ENCODE measurements around the gene PAPOLG.
"Not testable (repeated sequence)": the region's sequence is repeated elsewhere in the genome, so short reads cannot be mapped to it uniquely, and the experiment has no call there.

Gene PAPOLG

GRCh38 chr2:60823694-60824305 lies 67.7 kb downstream of the PAPOLG start:
- DNase-seq (ENCODE audit: low spot score): no peak

- DNase-seq (ENCODE audit: low spot score): no peak
These were observed 69.6 kb downstream of the PAPOLG start for GRCh38 chr2:60825666-60826065.

GRCh38 chr2:60826111-60826510 lies 70.0 kb downstream of the PAPOLG start:
- DNase-seq (ENCODE audit: low spot score): no peak

GRCh38 chr2:60826860-60827259 lies 70.8 kb downstream of the PAPOLG start:
- not testable (repeated sequence) for DNase-seq (ENCODE audit: low spot score)

- no peak for DNase-seq (ENCODE audit: low spot score)
These were observed 71.3 kb downstream of the PAPOLG start for GRCh38 chr2:60827369-60827768.

GRCh38 chr2:60830991-60831390 lies 74.9 kb downstream of the PAPOLG start:
- DNase-seq (ENCODE audit: low spot score): no peak

- no peak for DNase-seq (ENCODE audit: low spot score)
These were observed 75.9 kb downstream of the PAPOLG start for GRCh38 chr2:60831921-60832320.

- DNase-seq (ENCODE audit: low spot score): no peak
These were observed 76.6 kb downstream of the PAPOLG start for GRCh38 chr2:60832621-60833020.

- no peak for DNase-seq (ENCODE audit: low spot score)
These were observed 78.2 kb downstream of the PAPOLG start for GRCh38 chr2:60834270-60834717.

GRCh38 chr2:60836491-60836890 lies 80.4 kb downstream of the PAPOLG start:
- no peak for DNase-seq (ENCODE audit: low spot score)

- no peak for DNase-seq (ENCODE audit: low spot score)
These were observed 81.1 kb downstream of the PAPOLG start for GRCh38 chr2:60837123-60837522.

- no peak for DNase-seq (ENCODE audit: low spot score)
These were observed 82.4 kb downstream of the PAPOLG start for GRCh38 chr2:60838481-60838880.

- DNase-seq (ENCODE audit: low spot score): no peak
These were observed 83.2 kb downstream of the PAPOLG start for GRCh38 chr2:60839126-60839813.

- DNase-seq (ENCODE audit: low spot score): no peak
These were observed 84.8 kb downstream of the PAPOLG start for GRCh38 chr2:60840880-60841279.

- DNase-seq (ENCODE audit: low spot score): no peak
These were observed 86.9 kb downstream of the PAPOLG start for GRCh38 chr2:60843006-60843405.

- DNase-seq (ENCODE audit: low spot score): no peak
These were observed 88.0 kb downstream of the PAPOLG start for GRCh38 chr2:60844105-60844504.

- no peak for DNase-seq (ENCODE audit: low spot score)
These were observed 91.8 kb downstream of the PAPOLG start for GRCh38 chr2:60847854-60848253.
